ENCODE data around the gene KIFAP3.
"Not testable (repeated sequence)": the region's sequence is repeated elsewhere in the genome, so short reads cannot be mapped to it uniquely, and the experiment has no call there.

Gene KIFAP3

DNA sequence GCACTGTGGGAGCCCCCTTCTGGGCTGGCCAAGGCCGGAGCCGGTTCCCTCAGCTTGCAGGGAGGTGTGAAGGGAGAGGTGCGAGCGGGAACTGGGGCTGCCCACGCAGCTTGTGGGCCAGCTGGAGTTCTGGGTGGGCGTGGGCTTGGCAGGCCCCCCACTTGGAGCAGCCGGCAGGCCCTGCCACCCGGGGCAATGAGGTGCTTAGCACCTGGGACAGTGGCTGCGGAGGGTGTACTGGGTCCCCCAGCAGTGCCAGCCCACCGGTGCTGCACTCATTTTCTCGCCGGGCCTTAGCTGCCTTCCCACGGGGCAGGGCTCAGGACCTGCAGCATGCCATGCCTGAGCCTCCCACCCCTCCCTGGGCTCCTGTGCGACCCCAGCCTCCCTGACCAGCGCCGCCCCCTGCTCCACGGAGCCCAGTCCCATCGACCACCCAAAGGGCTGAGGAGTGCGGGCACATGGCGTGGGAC, 192.4 kb downstream of the KIFAP3 start:
- no peak for DNase-seq

DNA sequence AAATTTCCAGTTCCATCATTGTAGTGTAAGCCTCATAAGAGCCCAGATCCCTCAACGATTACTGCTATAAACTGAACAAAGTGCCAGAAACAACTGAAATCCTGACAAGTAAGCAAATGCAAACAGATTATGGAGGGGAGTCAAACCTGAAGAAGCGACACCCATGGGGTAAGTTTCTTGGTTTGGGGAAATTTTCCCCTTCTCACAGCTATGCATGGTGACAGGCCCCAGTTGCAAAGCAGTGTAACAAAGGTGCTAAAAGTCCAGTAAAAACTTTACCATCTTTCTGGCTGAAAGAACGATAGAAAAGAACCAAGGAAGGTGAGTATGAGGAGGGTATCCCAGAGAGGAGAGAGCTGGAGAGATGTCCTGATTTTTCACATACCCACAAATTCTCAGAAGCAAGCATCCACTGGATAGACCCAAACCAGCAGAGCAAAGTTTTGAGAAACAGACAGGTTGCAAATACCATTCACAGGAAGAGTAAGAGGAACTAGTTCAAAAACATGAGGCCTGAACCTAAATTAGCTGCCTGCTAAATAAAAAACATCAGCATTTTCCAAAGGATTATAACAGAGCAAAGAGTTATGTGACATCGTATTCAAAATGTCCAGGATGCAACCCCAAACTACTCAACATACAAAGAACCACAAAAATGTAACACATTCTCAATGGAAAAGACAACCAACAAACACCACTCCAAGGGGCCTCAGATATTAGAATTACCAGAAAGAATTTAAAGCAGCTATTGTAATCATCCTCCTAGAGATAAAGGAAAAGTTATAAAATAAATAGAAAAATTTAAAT, 195.3 kb downstream of the KIFAP3 start:
- DNase-seq: no peak

DNA sequence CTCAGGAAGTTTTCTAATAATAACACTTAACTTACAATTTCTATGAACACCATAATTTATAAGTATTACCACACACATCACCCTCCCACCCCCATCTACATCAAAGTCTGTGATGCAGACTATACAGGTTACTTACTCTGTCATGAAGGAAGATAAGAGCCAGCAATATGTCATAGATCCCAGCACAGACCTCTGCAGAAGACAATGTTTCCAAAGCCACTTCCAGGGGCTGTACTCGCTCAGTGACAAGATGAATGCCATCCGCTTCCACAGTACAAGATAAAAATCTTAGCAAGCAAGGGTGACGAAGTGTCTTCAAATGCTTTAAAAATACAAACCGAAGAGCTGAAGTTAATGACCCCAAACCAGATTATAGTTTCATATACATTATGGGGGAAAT, 196.0 kb downstream of the KIFAP3 start:
- DNase-seq: no peak

DNA sequence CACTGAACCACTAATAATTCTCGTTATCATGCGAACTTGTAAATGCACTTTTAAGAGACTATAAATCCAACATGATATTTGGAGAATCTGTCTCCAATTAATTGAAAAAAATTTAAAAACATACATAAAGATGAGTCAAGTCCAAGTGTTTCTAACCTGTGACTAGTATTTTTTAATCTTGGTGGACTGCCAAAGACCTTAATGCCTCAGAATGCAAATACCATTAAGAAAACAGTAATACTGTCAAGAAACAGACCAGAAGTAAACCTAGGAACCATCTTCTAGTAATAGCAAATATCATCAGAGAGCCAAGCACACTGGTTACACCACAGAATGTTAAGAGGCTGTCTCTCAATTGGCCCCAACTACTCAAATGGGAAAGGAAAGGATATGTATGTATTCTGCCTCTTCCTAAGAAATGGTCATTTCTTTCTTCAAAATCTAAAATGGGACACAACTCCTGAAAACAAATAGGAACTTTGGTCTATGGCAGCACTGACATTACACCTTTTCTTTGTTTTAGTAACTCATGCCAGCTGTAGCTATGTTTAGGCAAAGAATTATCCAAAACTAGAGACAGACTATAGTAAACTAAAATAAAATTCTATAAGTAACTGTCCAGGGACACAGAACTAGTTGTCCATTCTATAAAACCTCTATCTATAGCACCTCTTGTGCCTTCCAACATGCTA, 196.5 kb downstream of the KIFAP3 start:
- no peak for DNase-seq

DNA sequence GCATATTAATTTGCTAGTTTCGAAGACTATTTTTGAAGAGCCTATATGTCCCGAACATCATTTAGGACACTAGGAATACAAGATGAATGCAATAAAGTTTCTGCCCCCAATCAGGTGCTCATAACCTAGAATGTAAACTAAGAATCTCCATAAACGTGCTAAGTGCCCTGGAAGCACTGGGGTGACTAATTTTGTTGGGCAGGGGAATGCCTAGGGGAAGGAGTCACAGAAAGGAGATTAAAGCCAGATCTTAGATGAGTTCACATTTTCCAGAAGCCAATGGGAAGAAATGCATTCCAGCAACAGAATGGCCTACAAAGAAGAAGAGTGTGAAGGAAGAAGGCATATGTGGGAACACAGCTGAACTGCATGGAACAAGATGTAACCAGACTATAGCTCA, 200.3 kb downstream of the KIFAP3 start:
- no peak for DNase-seq

DNA sequence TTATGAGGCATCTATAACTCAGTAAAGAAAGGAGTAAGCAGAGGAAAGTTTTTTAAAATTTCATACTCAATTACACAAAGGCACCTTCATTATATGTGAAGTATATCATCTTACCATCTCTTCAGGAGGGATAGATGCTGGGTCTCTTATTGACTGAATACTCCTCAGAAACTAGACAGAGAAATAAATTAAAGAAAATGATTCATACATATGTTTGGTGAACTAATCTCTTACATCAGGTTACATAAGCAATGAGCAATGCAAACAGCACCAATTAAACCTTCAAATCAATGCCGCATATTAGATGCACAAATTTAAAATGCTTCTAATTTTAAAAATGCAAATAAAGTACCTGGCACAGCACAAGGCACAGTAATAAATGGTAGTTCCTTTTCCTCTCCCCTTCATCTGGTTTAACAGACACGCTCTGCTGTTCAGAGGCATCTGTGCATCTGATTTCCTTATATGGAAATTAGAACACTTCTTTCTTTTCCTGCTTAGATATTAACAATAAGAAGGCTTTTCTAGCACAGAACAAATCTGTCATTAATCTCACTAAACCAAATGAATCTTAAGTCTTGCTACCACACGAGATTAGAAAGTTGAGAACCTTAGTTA, 200.8 kb downstream of the KIFAP3 start:
- DNase-seq: no peak

DNA sequence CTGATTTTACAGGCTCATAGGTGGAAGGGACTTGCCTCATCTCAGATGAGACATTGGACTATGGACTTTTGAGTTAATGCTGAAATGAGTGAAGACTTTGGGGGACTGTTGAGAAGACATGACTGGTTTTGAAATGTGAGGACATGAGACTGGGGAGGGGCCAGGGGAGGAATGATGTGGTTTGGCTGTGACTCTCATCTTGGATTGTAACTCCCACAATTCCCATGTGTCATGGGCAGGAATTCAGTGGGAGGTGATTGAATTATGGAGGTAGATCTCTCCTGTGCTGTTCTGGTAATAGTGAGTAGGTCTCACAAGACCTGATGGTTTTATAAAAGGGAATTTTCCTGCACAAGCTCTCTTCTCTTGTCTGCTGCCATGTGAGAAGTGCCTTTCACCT, 201.6 kb downstream of the KIFAP3 start:
- no peak for DNase-seq

DNA sequence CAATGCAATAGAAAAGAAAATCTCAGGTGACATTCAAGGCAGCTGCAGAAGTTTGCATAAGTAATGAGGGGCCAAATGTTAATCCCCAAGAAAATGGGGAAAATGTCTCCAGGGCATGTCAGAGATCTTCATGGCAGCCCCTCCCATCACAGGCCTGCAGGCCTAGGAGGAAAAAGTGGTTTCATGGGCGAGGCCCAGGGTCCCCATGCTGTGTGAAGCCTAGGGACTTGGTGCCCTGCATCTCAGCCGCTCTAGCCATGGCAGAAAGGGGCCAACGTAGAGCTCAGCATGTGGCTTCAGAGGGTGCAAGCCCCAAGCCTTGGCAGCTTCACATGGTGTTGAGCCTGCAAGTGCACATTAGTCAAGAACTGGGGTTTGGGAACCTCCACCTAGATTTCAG, 202.5 kb downstream of the KIFAP3 start:
- DNase-seq: not testable (repeated sequence)
